Measurements from ENCODE around the gene SCD5.
A peak's percentile ranks its signal among the peaks of the same experiment; 100 is the strongest.

Gene SCD5

DNA sequence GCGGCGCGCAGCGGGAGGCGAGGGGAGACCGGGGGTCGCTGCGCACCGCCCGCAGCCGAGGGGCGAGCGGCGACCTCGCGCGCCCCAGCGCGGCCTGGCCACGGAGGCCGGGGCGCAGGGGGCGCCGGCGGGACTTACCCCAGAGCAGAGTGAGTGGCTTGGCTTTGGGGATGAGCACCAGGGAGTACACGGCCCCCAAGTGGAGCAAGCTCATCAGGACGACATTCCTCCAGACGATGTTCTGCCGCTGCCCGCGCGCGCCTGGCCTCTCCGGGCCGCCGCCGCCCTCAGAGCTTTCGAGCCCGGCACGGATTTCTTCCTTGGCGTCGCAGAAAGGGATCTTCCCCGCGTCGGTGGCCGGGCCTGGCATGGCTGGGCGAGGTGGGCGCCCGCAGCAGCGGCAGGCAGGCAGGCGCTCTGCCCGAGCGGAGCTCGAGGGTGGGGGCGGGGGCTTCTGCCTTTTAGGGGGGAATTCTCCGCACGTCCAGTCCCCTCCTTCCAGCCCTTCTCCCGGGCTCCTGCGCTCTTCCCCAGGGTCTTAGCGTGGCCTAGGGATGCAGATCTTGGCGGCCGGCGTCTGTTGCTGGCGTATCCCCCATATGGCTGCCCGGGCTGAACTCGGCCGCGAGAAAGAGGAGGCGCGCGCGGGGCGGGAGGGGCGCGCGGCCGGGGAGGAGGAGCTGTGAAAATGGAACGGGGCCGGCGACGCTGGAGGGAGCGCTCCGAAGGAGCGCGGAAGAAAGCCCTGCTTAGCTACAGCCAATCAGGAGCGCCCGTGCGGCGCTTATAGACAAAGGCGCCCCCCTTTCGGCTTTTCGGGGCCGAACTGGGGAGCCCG lies at the start of gene SCD5:
TSS of gene SCD5 (minus strand) at position 629 of the 838 bp plus-strand sequence. CDS start at position 370, 259 bp downstream.
- Histone ChIP-seq H3K4me1 (ENCODE audit: control insufficient read depth, insufficient read depth, low read length) (peaks cover 3% of the 10 kb centered on the region), H3K4me3 (ENCODE audit: low read depth, low read length) (peak within 1 kb of the TSS; percentile 66), H3K9me3 (ENCODE audit: control insufficient read depth, insufficient read depth, low read depth, low read length) (no peaks in the 10 kb centered on the region), H3K27ac (ENCODE audit: extremely low read depth, low read depth, low read length) (peak within 1 kb of the TSS; percentile 66; the same call in 1 of the 2 replicates), H3K36me3 (ENCODE audit: control insufficient read depth in 2 of 2, insufficient read depth in 1 of 2, low read length in 2 of 2) (peaks cover 0 to 10% of the 10 kb centered on the region in 2 experiments; a peak in 2 of 3 replicates)
- CTCF ChIA-PET: interaction anchor here (0.6 to 0.8 kb wide), 3 partner anchors 14 to 188 kb away, joined by 3 read pairs; no protein-coding TSS in a partner anchor
- POLR2A ChIA-PET: interaction anchor here (0.6 to 2.0 kb wide), 7 partner anchors 9 to 76 kb away, joined by 3 to 14 read pairs (median 4); no protein-coding TSS in a partner anchor
- TF ChIP-seq ZNF391 (tag by site-specific recombination; IDR thresholded peaks at IDR 0.05; ENCODE audit: borderline replicate concordance, low read depth) (0 out of 2 replicates have a peak, but pooled peaks have one; percentile 17), ZFP37 (tag by site-specific recombination; IDR thresholded peaks at IDR 0.05) (no peak), ZNF24 (tag by site-specific recombination; IDR thresholded peaks at IDR 0.05) (no peak), ZNF133 (tag by site-specific recombination; IDR thresholded peaks at IDR 0.05) (no peak), KLF9 (tag by site-specific recombination; IDR thresholded peaks at IDR 0.05; ENCODE audit: low read depth) (peak; percentile 26; the same call in 1 of the 2 replicates), GFI1B (tag by site-specific recombination; IDR thresholded peaks at IDR 0.05) (no peak), SP2 (tag by site-specific recombination; IDR thresholded peaks at IDR 0.05) (peak; percentile 85), SP7 (tag by site-specific recombination; IDR thresholded peaks at IDR 0.05) (peak; percentile 40; the same call in 1 of the 2 replicates), ZNF600 (tag by site-specific recombination; IDR thresholded peaks at IDR 0.05) (0 out of 2 replicates have a peak, but pooled peaks have one; percentile 39), KLF1 (tag by site-specific recombination; IDR thresholded peaks at IDR 0.05) (0 out of 2 replicates have a peak, but pooled peaks have one; percentile 5), ZBTB17 (tag by site-specific recombination; IDR thresholded peaks at IDR 0.05) (0 out of 2 replicates have a peak, but pooled peaks have one; percentile 34), ZXDB (tag by site-specific recombination; IDR thresholded peaks at IDR 0.05) (peak; percentile 71), ZBTB20 (tag by site-specific recombination; IDR thresholded peaks at IDR 0.05) (no peak), GLI2 (tag by site-specific recombination; IDR thresholded peaks at IDR 0.05; ENCODE audit: borderline replicate concordance, low read depth) (no peak), ZBTB8A (tag by site-specific recombination; IDR thresholded peaks at IDR 0.05) (peak; percentile 87), IKZF3 (tag by site-specific recombination; IDR thresholded peaks at IDR 0.05) (0 out of 2 replicates have a peak, but pooled peaks have one; percentile 1), ZNF341 (tag by site-specific recombination; IDR thresholded peaks at IDR 0.05; ENCODE audit: low read depth) (peak; percentile 60), ZNF521 (tag by site-specific recombination; IDR thresholded peaks at IDR 0.05) (no peak), ZBTB48 (tag by site-specific recombination; IDR thresholded peaks at IDR 0.05) (0 out of 2 replicates have a peak, but pooled peaks have one; percentile 32), ZNF501 (tag by site-specific recombination; IDR thresholded peaks at IDR 0.05) (0 out of 2 replicates have a peak, but pooled peaks have one; percentile 26), GLIS2 (tag by site-specific recombination; IDR thresholded peaks at IDR 0.05) (peak; percentile 78)
- TF ChIP-seq, protein P1, sequence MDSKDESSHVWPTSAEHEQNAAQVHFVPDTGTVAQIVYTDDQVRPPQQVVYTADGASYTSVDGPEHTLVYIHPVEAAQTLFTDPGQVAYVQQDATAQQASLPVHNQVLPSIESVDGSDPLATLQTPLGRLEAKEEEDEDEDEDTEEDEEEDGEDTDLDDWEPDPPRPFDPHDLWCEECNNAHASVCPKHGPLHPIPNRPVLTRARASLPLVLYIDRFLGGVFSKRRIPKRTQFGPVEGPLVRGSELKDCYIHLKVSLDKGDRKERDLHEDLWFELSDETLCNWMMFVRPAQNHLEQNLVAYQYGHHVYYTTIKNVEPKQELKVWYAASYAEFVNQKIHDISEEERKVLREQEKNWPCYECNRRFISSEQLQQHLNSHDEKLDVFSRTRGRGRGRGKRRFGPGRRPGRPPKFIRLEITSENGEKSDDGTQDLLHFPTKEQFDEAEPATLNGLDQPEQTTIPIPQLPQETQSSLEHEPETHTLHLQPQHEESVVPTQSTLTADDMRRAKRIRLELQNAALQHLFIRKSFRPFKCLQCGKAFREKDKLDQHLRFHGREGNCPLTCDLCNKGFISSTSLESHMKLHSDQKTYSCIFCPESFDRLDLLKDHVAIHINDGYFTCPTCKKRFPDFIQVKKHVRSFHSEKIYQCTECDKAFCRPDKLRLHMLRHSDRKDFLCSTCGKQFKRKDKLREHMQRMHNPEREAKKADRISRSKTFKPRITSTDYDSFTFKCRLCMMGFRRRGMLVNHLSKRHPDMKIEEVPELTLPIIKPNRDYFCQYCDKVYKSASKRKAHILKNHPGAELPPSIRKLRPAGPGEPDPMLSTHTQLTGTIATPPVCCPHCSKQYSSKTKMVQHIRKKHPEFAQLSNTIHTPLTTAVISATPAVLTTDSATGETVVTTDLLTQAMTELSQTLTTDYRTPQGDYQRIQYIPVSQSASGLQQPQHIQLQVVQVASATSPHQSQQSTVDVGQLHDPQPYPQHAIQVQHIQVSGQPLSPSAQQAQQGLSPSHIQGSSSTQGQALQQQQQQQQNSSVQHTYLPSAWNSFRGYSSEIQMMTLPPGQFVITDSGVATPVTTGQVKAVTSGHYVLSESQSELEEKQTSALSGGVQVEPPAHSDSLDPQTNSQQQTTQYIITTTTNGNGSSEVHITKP (tag by site-specific recombination; IDR thresholded peaks at IDR 0.05): peak; percentile 69
- TF ChIP-seq, protein P2, sequence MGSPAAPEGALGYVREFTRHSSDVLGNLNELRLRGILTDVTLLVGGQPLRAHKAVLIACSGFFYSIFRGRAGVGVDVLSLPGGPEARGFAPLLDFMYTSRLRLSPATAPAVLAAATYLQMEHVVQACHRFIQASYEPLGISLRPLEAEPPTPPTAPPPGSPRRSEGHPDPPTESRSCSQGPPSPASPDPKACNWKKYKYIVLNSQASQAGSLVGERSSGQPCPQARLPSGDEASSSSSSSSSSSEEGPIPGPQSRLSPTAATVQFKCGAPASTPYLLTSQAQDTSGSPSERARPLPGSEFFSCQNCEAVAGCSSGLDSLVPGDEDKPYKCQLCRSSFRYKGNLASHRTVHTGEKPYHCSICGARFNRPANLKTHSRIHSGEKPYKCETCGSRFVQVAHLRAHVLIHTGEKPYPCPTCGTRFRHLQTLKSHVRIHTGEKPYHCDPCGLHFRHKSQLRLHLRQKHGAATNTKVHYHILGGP (tag by site-specific recombination; IDR thresholded peaks at IDR 0.05): no peak
- TF ChIP-seq, protein P3, sequence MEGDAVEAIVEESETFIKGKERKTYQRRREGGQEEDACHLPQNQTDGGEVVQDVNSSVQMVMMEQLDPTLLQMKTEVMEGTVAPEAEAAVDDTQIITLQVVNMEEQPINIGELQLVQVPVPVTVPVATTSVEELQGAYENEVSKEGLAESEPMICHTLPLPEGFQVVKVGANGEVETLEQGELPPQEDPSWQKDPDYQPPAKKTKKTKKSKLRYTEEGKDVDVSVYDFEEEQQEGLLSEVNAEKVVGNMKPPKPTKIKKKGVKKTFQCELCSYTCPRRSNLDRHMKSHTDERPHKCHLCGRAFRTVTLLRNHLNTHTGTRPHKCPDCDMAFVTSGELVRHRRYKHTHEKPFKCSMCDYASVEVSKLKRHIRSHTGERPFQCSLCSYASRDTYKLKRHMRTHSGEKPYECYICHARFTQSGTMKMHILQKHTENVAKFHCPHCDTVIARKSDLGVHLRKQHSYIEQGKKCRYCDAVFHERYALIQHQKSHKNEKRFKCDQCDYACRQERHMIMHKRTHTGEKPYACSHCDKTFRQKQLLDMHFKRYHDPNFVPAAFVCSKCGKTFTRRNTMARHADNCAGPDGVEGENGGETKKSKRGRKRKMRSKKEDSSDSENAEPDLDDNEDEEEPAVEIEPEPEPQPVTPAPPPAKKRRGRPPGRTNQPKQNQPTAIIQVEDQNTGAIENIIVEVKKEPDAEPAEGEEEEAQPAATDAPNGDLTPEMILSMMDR (tag by site-specific recombination; IDR thresholded peaks at IDR 0.05): peak; percentile 26; the same call in 1 of the 2 replicates
- TF ChIP-seq, protein P4, sequence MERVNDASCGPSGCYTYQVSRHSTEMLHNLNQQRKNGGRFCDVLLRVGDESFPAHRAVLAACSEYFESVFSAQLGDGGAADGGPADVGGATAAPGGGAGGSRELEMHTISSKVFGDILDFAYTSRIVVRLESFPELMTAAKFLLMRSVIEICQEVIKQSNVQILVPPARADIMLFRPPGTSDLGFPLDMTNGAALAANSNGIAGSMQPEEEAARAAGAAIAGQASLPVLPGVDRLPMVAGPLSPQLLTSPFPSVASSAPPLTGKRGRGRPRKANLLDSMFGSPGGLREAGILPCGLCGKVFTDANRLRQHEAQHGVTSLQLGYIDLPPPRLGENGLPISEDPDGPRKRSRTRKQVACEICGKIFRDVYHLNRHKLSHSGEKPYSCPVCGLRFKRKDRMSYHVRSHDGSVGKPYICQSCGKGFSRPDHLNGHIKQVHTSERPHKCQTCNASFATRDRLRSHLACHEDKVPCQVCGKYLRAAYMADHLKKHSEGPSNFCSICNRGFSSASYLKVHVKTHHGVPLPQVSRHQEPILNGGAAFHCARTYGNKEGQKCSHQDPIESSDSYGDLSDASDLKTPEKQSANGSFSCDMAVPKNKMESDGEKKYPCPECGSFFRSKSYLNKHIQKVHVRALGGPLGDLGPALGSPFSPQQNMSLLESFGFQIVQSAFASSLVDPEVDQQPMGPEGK (tag by site-specific recombination; IDR thresholded peaks at IDR 0.05): peak; percentile 86; the same call in 1 of the 2 replicates
- TF ChIP-seq, protein P5, sequence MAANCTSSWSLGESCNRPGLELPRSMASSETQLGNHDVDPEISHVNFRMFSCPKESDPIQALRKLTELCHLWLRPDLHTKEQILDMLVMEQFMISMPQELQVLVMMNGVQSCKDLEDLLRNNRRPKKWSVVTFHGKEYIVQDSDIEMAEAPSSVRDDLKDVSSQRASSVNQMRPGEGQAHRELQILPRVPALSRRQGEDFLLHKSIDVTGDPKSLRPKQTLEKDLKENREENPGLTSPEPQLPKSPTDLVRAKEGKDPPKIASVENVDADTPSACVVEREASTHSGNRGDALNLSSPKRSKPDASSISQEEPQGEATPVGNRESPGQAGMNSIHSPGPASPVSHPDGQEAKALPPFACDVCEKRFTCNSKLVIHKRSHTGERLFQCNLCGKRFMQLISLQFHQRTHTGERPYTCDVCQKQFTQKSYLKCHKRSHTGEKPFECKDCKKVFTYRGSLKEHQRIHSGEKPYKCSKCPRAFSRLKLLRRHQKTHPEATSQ (tag by site-specific recombination; IDR thresholded peaks at IDR 0.05): no peak
